Measurements from ENCODE around the gene LAMTOR5. TPM values are rescaled to one million over a fixed set of nuclear protein-coding genes. Genes with fewer than 3 reads are reported as not detected.

The LAMTOR5 gene
- total and polyA plus RNA-seq, 2 of the 13 experiments (the other 11 are each of a cell fraction or from before 2014, with no cell fraction given), result 96.7 to 400 TPM

Other genes with a start within 250 kb of the LAMTOR5 start
- 0.20 and 0.24 TPM in 2 replicates for gene KCNC4, start 197.4 kb downstream of the LAMTOR5 start, total RNA-seq (2016; rRNA removed; fragmentation: Illumina TruSeq; extraction: Trizol)
- 0.66 and 1.0 TPM in 2 replicates for gene KCNC4, start 197.4 kb downstream of the LAMTOR5 start, polyA plus RNA-seq (2011; rRNA removed)
- 35.2 and 36.4 TPM in 2 replicates for gene RBM15, start 68.3 kb downstream of the LAMTOR5 start, total RNA-seq (2016; rRNA removed; fragmentation: Illumina TruSeq; extraction: Trizol)
- gene RBM15, start 68.3 kb downstream of the LAMTOR5 start, polyA plus RNA-seq (2011; rRNA removed), result 12.1 and 13.5 TPM in 2 replicates
- gene SLC16A4, start 16.7 kb downstream of the LAMTOR5 start, total RNA-seq (2016; rRNA removed; fragmentation: Illumina TruSeq; extraction: Trizol), result 0.60 and 1.1 TPM in 2 replicates
- gene SLC16A4, start 16.7 kb downstream of the LAMTOR5 start, polyA plus RNA-seq (2011; rRNA removed), result 1.5 and 1.6 TPM in 2 replicates
- gene PROK1, start 43.5 kb upstream of the LAMTOR5 start, total RNA-seq (2016; rRNA removed; fragmentation: Illumina TruSeq; extraction: Trizol), result not detected in 2 replicates
- 0.07 TPM in 1 of 2 replicates, not detected in the other for gene PROK1, start 43.5 kb upstream of the LAMTOR5 start, polyA plus RNA-seq (2011; rRNA removed)
- gene KCNA10, start 111.5 kb upstream of the LAMTOR5 start, total RNA-seq (2016; rRNA removed; fragmentation: Illumina TruSeq; extraction: Trizol), result not detected in 2 replicates
- gene KCNA10, start 111.5 kb upstream of the LAMTOR5 start, polyA plus RNA-seq (2011; rRNA removed), result not detected in 2 replicates
- not detected in 2 replicates for gene KCNA2, start 198.7 kb upstream of the LAMTOR5 start, total RNA-seq (2016; rRNA removed; fragmentation: Illumina TruSeq; extraction: Trizol)
- not detected in 2 replicates for gene KCNA2, start 198.7 kb upstream of the LAMTOR5 start, polyA plus RNA-seq (2011; rRNA removed)

All from HepG2 (cell line).